ENCODE measurements around the gene CNIH2. TPM values are rescaled to one million over a fixed set of nuclear protein-coding genes. Genes with fewer than 3 reads are reported as not detected.

CNIH2 gene
- total and polyA plus RNA-seq, 2 experiments from 2014 or later: 4.3 to 9.2 TPM

DNA sequence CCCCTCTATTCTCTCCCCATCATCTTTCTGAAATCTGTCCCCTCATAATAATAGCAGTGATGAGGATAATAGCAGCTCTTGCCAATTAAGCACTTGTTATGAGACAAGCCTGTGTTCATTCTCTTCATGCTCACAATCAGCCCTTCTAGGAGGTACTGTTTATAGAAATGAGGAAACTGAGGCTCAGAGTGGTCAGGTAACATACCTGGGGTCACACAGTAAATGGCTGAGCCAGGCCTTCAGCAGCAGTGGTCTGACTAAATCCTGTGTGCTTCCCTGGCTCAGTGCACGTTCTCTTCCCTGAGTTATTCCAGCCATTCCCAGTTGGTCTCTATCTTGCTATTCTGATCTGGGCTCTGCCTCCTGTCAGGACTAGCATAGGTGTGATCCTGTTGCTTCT is 3.8 kb upstream of the CNIH2 start (continued):
- TF ChIP-seq, protein P1, sequence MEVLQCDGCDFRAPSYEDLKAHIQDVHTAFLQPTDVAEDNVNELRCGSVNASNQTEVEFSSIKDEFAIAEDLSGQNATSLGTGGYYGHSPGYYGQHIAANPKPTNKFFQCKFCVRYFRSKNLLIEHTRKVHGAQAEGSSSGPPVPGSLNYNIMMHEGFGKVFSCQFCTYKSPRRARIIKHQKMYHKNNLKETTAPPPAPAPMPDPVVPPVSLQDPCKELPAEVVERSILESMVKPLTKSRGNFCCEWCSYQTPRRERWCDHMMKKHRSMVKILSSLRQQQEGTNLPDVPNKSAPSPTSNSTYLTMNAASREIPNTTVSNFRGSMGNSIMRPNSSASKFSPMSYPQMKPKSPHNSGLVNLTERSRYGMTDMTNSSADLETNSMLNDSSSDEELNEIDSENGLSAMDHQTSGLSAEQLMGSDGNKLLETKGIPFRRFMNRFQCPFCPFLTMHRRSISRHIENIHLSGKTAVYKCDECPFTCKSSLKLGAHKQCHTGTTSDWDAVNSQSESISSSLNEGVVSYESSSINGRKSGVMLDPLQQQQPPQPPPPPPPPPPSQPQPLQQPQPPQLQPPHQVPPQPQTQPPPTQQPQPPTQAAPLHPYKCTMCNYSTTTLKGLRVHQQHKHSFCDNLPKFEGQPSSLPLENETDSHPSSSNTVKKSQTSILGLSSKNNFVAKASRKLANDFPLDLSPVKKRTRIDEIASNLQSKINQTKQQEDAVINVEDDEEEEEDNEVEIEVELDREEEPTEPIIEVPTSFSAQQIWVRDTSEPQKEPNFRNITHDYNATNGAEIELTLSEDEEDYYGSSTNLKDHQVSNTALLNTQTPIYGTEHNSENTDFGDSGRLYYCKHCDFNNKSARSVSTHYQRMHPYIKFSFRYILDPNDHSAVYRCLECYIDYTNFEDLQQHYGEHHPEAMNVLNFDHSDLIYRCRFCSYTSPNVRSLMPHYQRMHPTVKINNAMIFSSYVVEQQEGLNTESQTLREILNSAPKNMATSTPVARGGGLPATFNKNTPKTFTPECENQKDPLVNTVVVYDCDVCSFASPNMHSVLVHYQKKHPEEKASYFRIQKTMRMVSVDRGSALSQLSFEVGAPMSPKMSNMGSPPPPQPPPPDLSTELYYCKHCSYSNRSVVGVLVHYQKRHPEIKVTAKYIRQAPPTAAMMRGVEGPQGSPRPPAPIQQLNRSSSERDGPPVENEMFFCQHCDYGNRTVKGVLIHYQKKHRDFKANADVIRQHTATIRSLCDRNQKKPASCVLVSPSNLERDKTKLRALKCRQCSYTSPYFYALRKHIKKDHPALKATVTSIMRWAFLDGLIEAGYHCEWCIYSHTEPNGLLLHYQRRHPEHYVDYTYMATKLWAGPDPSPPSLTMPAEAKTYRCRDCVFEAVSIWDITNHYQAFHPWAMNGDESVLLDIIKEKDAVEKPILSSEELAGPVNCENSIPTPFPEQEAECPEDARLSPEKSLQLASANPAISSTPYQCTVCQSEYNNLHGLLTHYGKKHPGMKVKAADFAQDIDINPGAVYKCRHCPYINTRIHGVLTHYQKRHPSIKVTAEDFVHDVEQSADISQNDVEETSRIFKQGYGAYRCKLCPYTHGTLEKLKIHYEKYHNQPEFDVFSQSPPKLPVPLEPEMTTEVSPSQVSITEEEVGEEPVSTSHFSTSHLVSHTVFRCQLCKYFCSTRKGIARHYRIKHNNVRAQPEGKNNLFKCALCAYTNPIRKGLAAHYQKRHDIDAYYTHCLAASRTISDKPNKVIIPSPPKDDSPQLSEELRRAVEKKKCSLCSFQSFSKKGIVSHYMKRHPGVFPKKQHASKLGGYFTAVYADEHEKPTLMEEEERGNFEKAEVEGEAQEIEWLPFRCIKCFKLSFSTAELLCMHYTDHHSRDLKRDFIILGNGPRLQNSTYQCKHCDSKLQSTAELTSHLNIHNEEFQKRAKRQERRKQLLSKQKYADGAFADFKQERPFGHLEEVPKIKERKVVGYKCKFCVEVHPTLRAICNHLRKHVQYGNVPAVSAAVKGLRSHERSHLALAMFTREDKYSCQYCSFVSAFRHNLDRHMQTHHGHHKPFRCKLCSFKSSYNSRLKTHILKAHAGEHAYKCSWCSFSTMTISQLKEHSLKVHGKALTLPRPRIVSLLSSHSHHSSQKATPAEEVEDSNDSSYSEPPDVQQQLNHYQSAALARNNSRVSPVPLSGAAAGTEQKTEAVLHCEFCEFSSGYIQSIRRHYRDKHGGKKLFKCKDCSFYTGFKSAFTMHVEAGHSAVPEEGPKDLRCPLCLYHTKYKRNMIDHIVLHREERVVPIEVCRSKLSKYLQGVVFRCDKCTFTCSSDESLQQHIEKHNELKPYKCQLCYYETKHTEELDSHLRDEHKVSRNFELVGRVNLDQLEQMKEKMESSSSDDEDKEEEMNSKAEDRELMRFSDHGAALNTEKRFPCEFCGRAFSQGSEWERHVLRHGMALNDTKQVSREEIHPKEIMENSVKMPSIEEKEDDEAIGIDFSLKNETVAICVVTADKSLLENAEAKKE (CRISPR knock-in tag; IDR thresholded peaks at IDR 0.05): no peak
- TF ChIP-seq, protein P2, sequence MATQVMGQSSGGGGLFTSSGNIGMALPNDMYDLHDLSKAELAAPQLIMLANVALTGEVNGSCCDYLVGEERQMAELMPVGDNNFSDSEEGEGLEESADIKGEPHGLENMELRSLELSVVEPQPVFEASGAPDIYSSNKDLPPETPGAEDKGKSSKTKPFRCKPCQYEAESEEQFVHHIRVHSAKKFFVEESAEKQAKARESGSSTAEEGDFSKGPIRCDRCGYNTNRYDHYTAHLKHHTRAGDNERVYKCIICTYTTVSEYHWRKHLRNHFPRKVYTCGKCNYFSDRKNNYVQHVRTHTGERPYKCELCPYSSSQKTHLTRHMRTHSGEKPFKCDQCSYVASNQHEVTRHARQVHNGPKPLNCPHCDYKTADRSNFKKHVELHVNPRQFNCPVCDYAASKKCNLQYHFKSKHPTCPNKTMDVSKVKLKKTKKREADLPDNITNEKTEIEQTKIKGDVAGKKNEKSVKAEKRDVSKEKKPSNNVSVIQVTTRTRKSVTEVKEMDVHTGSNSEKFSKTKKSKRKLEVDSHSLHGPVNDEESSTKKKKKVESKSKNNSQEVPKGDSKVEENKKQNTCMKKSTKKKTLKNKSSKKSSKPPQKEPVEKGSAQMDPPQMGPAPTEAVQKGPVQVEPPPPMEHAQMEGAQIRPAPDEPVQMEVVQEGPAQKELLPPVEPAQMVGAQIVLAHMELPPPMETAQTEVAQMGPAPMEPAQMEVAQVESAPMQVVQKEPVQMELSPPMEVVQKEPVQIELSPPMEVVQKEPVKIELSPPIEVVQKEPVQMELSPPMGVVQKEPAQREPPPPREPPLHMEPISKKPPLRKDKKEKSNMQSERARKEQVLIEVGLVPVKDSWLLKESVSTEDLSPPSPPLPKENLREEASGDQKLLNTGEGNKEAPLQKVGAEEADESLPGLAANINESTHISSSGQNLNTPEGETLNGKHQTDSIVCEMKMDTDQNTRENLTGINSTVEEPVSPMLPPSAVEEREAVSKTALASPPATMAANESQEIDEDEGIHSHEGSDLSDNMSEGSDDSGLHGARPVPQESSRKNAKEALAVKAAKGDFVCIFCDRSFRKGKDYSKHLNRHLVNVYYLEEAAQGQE (IDR thresholded peaks at IDR 0.05; ENCODE audit: unreplicated experiment): no peak
- TF ChIP-seq ZNF114 (CRISPR knock-in tag; IDR thresholded peaks at IDR 0.05): no peak
- no peak for TF ChIP-seq NANOG (IDR thresholded peaks at IDR 0.05; ENCODE audit: borderline replicate concordance)
- TF ChIP-seq JUNB (IDR thresholded peaks at IDR 0.05; ENCODE audit: unreplicated experiment): no peak
- no peak for TF ChIP-seq EZH2 (IDR thresholded peaks at IDR 0.05; ENCODE audit: low read depth, unreplicated experiment)

DNA sequence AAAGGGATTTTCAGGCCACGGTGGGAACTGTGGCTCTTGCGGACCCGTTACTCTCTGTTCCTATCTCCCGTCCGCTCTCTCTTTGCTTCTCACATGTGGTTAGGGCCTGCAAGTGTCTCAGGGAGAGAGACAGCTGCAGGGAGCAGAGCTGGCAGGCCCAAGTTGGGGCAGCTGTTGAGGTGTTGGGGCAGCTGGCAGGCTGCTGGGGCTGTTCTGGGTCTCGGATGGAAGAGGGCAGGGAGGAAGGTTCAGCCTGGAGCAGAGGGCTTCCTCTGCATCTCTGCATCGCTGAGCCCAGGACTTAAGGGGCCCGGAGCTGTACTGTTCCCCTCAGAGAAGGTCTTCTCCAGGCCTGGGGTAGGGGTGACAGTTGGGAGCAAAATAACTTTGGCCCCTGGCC is 2.6 kb upstream of the CNIH2 start:
- Mint-ChIP-seq H3K36me3 (ENCODE audit: low read depth) (peaks cover 31% of the 10 kb centered on the region), H3K4me1 (peaks cover 12% of the 10 kb centered on the region; the same call in 2 of the 3 replicates), H3K27ac (no peak overlapping the region), H3K27me3 (ENCODE audit: insufficient read depth, low read depth, poor library complexity) (peaks cover 18% of the 10 kb centered on the region), H3K4me3 (no peak overlapping the region), H3K9me3 (no peaks in the 10 kb centered on the region)
- H3F3A ChIP-seq (replicated peaks; ENCODE audit: low read depth): no peaks in the 10 kb centered on the region
- peaks cover 9% of the 10 kb centered on the region for H3K79me2 ChIP-seq (replicated peaks; ENCODE audit: insufficient read depth)
- H3K36me3 ChIP-seq (ENCODE audit: insufficient read depth): no peaks in the 10 kb centered on the region
- DNase-seq (ENCODE audit: low spot score) (no peak), ATAC-seq (no peak)
- no peaks in the 10 kb centered on the region for H3K9me2 ChIP-seq (ENCODE audit: insufficient read depth)
- H3K27ac ChIP-seq (ENCODE audit: low read depth): no peak overlapping the region
- H3K27me3 ChIP-seq (ENCODE audit: insufficient read depth): no peaks in the 10 kb centered on the region
- no peak overlapping the region for H2AFZ ChIP-seq
- no peaks in the 10 kb centered on the region; the same call in 1 of the 2 replicates for H4K20me1 ChIP-seq (replicated peaks; ENCODE audit: insufficient read depth)
- no peak overlapping the region for H3K4me3 ChIP-seq
- no peak overlapping the region for H3K4me2 ChIP-seq
- no peaks in the 10 kb centered on the region; the same call in 1 of the 2 replicates for H3K4me1 ChIP-seq (ENCODE audit: insufficient read depth)
- TF ChIP-seq EZH2 (IDR thresholded peaks at IDR 0.05; ENCODE audit: low read depth, unreplicated experiment): no peak
- TF ChIP-seq, protein P3, sequence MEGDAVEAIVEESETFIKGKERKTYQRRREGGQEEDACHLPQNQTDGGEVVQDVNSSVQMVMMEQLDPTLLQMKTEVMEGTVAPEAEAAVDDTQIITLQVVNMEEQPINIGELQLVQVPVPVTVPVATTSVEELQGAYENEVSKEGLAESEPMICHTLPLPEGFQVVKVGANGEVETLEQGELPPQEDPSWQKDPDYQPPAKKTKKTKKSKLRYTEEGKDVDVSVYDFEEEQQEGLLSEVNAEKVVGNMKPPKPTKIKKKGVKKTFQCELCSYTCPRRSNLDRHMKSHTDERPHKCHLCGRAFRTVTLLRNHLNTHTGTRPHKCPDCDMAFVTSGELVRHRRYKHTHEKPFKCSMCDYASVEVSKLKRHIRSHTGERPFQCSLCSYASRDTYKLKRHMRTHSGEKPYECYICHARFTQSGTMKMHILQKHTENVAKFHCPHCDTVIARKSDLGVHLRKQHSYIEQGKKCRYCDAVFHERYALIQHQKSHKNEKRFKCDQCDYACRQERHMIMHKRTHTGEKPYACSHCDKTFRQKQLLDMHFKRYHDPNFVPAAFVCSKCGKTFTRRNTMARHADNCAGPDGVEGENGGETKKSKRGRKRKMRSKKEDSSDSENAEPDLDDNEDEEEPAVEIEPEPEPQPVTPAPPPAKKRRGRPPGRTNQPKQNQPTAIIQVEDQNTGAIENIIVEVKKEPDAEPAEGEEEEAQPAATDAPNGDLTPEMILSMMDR (conservative IDR thresholded peaks at IDR 0.05; ENCODE audit: low read depth in 2 of 2): no peak
- TF ChIP-seq, protein P4, sequence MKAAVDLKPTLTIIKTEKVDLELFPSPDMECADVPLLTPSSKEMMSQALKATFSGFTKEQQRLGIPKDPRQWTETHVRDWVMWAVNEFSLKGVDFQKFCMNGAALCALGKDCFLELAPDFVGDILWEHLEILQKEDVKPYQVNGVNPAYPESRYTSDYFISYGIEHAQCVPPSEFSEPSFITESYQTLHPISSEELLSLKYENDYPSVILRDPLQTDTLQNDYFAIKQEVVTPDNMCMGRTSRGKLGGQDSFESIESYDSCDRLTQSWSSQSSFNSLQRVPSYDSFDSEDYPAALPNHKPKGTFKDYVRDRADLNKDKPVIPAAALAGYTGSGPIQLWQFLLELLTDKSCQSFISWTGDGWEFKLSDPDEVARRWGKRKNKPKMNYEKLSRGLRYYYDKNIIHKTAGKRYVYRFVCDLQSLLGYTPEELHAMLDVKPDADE (IDR thresholded peaks at IDR 0.05): no peak

All from GM23338 (cell line).